Subcutaneous adipose tissue (tissue), 4 donors: ENCODE results near the gene ANKRD12. TPM values are rescaled to one million over a fixed set of nuclear protein-coding genes. Genes with fewer than 3 reads are reported as not detected.

Source experiments
- CTCF ChIP-seq: fragments of 450-650 bp; IDR thresholded peaks from one replicate; pipeline ENCODE4 v1.5.1; 2016; ENCODE audit warnings: low read depth, mild to moderate bottlenecking, control low read depth, antibody characterized with exemption, moderate library complexity
- total RNA-seq, 4 donors: library from RNA; depleted of rRNA; stranded (reverse); fragments of >200 nt; gene quantifications; one replicate each; pipeline ENCODE4 v1.1.0, GENCODE V29; 2016

The ANKRD12 gene
- total RNA-seq, 4 donors from 2014 or later = 38.6 to 99.5 (median 65.4) TPM

- TF ChIP-seq CTCF = no peak
These were observed 52.0 kb downstream of the ANKRD12 start for GRCh38 chr18:9188359-9189231.

GRCh38 chr18:9189491-9189890 is 52.9 kb downstream of the ANKRD12 start:
- no peak for TF ChIP-seq CTCF

DNA sequence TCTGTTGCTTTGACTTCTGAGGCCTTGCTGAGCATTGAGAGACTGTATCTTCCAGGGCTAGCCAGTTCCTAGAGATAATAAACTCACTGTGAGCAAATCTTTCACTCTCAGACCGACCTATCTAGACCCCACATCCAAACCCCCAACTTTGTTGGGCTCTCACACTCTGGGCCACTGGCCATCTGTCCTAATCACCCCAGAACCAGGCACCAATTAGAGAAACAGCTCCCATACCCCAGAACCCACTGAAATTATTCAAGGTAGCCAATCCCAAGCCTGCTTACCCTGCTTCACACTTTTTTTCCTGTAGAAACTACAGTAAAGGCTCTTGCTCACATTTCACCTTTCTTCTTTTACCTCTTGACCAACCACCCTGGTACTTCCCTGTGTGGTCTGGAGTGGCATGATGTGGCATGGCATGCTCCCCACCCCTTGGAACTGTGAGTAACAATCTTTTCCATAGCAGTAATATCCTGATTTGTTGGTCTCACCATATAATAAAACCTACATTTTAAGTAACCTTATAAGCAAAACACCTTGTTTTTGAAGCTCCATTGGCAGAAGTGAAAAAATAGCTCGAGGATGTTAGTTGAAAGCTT is 55.2 kb downstream of the ANKRD12 start:
- TF ChIP-seq CTCF = no peak

GRCh38 chr18:9193031-9193430 is 56.5 kb downstream of the ANKRD12 start:
- TF ChIP-seq CTCF = no peak

- TF ChIP-seq CTCF = no peak
These were observed 60.0 kb downstream of the ANKRD12 start for GRCh38 chr18:9196568-9196967.

- no peak for TF ChIP-seq CTCF
These were observed 63.1 kb downstream of the ANKRD12 start for GRCh38 chr18:9199681-9200080.

DNA sequence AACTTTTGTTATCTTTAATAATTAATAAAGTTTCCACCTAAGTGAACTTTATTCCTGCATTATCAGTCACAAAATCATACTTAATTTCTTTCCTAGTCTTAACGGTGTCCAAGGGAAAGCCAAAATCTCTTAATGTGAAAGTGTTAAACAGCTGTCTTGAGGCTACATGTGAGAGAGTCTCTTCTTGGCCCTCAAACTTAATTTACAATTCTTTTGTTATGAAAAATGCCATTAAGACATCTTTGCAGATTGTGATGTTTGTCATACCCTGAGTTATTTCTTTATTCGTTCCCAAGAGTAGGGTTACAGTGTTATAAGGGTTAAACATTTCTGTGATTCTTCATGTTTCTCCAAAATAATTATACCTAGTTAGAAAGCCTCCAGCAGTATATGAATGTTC is 64.6 kb downstream of the ANKRD12 start:
- TF ChIP-seq CTCF = no peak
